ENCODE results near the gene SETBP1.
A peak's percentile ranks its signal among the peaks of the same experiment; 100 is the strongest.
"Not testable (repeated sequence)": the region's sequence is repeated elsewhere in the genome, so short reads cannot be mapped to it uniquely, and the experiment has no call there.

SETBP1 gene

GRCh38 chr18:44704135-44704789, 23.6 kb downstream of the SETBP1 start:
- no peak for DNase-seq (ENCODE audit: low read depth, low spot score)

- no peak for DNase-seq (ENCODE audit: low read depth, low spot score)
Observed at GRCh38 chr18:44705075-44705675, 24.5 kb downstream of the SETBP1 start.

- no peak for DNase-seq (ENCODE audit: low read depth, low spot score)
Observed at GRCh38 chr18:44708451-44709083, 27.9 kb downstream of the SETBP1 start.

GRCh38 chr18:44709307-44710126, 28.8 kb downstream of the SETBP1 start:
- DNase-seq (ENCODE audit: low read depth, low spot score): no peak

- no peak for DNase-seq (ENCODE audit: low read depth, low spot score)
Observed at GRCh38 chr18:44710931-44711330, 30.2 kb downstream of the SETBP1 start.

GRCh38 chr18:44712025-44712424, 31.3 kb downstream of the SETBP1 start:
- no peak for DNase-seq (ENCODE audit: low read depth, low spot score)

GRCh38 chr18:44713435-44713834, 32.7 kb downstream of the SETBP1 start:
- DNase-seq (ENCODE audit: low read depth, low spot score): no peak

GRCh38 chr18:44714376-44714775, 33.7 kb downstream of the SETBP1 start:
- no peak for DNase-seq (ENCODE audit: low read depth, low spot score)

- DNase-seq (ENCODE audit: low read depth, low spot score): peak; percentile 67
Observed at GRCh38 chr18:44715245-44715644, 34.6 kb downstream of the SETBP1 start.

GRCh38 chr18:44715842-44716241, 35.2 kb downstream of the SETBP1 start:
- DNase-seq (ENCODE audit: low read depth, low spot score): no peak

- DNase-seq (ENCODE audit: low read depth, low spot score): no peak
Observed at GRCh38 chr18:44716697-44717163, 36.0 kb downstream of the SETBP1 start.

- no peak for DNase-seq (ENCODE audit: low read depth, low spot score)
Observed at GRCh38 chr18:44719519-44720060, 38.9 kb downstream of the SETBP1 start.

- not testable (repeated sequence) for DNase-seq (ENCODE audit: low read depth, low spot score)
Observed at GRCh38 chr18:44721748-44722147, 41.1 kb downstream of the SETBP1 start.

- DNase-seq (ENCODE audit: low read depth, low spot score): no peak
Observed at GRCh38 chr18:44723411-44723810, 42.7 kb downstream of the SETBP1 start.

GRCh38 chr18:44724105-44724778, 43.6 kb downstream of the SETBP1 start:
- DNase-seq (ENCODE audit: low read depth, low spot score): no peak

- no peak for DNase-seq (ENCODE audit: low read depth, low spot score)
Observed at GRCh38 chr18:44725300-44726058, 44.8 kb downstream of the SETBP1 start.

GRCh38 chr18:44726059-44726421, 45.4 kb downstream of the SETBP1 start:
- DNase-seq (ENCODE audit: low read depth, low spot score): no peak

- DNase-seq (ENCODE audit: low read depth, low spot score): no peak
Observed at GRCh38 chr18:44727291-44727690, 46.6 kb downstream of the SETBP1 start.

- peak; percentile 54 for DNase-seq (ENCODE audit: low read depth, low spot score)
Observed at GRCh38 chr18:44729631-44730101, 49.0 kb downstream of the SETBP1 start.

GRCh38 chr18:44730803-44731529, 50.3 kb downstream of the SETBP1 start:
- DNase-seq (ENCODE audit: low read depth, low spot score): no peak

Measured in ELF-1 (cell line).